ENCODE data around the gene PDE6G.

DNA sequence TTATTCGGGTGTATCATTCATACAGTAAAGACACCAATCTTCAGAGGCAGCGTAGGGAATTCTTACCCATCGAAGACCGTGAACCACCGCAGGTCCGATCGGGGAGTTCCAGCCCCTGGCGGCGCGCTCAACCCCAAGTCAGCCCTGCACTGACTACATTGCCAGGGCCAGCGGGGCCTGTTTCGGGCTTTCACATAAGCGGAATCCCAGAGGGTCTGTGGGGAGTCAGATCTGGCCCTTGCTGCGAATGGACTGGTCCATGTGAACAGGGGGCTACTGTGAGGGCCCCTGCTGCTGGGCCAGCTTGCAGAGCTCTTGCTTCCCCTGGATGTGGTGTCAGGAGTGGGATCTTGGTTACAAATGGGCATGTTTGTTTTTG lies 7.6 kb downstream of the PDE6G start:
- no peak for TF ChIP-seq JUND (IDR thresholded peaks at IDR 0.05)
- TF ChIP-seq YY1 (IDR thresholded peaks at IDR 0.05) = no peak
- TF ChIP-seq, protein P1, sequence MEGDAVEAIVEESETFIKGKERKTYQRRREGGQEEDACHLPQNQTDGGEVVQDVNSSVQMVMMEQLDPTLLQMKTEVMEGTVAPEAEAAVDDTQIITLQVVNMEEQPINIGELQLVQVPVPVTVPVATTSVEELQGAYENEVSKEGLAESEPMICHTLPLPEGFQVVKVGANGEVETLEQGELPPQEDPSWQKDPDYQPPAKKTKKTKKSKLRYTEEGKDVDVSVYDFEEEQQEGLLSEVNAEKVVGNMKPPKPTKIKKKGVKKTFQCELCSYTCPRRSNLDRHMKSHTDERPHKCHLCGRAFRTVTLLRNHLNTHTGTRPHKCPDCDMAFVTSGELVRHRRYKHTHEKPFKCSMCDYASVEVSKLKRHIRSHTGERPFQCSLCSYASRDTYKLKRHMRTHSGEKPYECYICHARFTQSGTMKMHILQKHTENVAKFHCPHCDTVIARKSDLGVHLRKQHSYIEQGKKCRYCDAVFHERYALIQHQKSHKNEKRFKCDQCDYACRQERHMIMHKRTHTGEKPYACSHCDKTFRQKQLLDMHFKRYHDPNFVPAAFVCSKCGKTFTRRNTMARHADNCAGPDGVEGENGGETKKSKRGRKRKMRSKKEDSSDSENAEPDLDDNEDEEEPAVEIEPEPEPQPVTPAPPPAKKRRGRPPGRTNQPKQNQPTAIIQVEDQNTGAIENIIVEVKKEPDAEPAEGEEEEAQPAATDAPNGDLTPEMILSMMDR (IDR thresholded peaks at IDR 0.05; ENCODE audit: low read depth, low read length, missing input control) = no peak
- TF ChIP-seq RAD21 (IDR thresholded peaks at IDR 0.05) = no peak
- TF ChIP-seq, protein P2, sequence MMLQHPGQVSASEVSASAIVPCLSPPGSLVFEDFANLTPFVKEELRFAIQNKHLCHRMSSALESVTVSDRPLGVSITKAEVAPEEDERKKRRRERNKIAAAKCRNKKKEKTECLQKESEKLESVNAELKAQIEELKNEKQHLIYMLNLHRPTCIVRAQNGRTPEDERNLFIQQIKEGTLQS (IDR thresholded peaks at IDR 0.05) = no peak
- TF ChIP-seq, protein P3, sequence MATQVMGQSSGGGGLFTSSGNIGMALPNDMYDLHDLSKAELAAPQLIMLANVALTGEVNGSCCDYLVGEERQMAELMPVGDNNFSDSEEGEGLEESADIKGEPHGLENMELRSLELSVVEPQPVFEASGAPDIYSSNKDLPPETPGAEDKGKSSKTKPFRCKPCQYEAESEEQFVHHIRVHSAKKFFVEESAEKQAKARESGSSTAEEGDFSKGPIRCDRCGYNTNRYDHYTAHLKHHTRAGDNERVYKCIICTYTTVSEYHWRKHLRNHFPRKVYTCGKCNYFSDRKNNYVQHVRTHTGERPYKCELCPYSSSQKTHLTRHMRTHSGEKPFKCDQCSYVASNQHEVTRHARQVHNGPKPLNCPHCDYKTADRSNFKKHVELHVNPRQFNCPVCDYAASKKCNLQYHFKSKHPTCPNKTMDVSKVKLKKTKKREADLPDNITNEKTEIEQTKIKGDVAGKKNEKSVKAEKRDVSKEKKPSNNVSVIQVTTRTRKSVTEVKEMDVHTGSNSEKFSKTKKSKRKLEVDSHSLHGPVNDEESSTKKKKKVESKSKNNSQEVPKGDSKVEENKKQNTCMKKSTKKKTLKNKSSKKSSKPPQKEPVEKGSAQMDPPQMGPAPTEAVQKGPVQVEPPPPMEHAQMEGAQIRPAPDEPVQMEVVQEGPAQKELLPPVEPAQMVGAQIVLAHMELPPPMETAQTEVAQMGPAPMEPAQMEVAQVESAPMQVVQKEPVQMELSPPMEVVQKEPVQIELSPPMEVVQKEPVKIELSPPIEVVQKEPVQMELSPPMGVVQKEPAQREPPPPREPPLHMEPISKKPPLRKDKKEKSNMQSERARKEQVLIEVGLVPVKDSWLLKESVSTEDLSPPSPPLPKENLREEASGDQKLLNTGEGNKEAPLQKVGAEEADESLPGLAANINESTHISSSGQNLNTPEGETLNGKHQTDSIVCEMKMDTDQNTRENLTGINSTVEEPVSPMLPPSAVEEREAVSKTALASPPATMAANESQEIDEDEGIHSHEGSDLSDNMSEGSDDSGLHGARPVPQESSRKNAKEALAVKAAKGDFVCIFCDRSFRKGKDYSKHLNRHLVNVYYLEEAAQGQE (IDR thresholded peaks at IDR 0.05) = no peak
- TF ChIP-seq TAF1 (conservative IDR thresholded peaks at IDR 0.05) = no peak
- TF ChIP-seq, protein P4, sequence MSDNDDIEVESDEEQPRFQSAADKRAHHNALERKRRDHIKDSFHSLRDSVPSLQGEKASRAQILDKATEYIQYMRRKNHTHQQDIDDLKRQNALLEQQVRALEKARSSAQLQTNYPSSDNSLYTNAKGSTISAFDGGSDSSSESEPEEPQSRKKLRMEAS (IDR thresholded peaks at IDR 0.05) = no peak
- TF ChIP-seq GABPA (IDR thresholded peaks at IDR 0.05 in 1 of 2, conservative IDR thresholded peaks at IDR 0.05 in 1 of 2) = no peak
- TF ChIP-seq RXRA (IDR thresholded peaks at IDR 0.05) = no peak
